ENCODE measurements around the gene ALDH7A1. TPM values are rescaled to one million over a fixed set of nuclear protein-coding genes. Genes with fewer than 3 reads are reported as not detected.
A peak's percentile ranks its signal among the peaks of the same experiment; 100 is the strongest.

ALDH7A1 gene
- total RNA-seq (1 to 10 TPM in 4 of 5 experiments, under 1 TPM in 1; 0.51 to 3.4 (median 2.3) TPM), polyA plus RNA-seq (1 to 10 TPM; 3.4 to 9.9 TPM), total RNA-seq (3.1 reads per million, percentile 16 among the genes with 10 or more reads in this experiment)

DNA sequence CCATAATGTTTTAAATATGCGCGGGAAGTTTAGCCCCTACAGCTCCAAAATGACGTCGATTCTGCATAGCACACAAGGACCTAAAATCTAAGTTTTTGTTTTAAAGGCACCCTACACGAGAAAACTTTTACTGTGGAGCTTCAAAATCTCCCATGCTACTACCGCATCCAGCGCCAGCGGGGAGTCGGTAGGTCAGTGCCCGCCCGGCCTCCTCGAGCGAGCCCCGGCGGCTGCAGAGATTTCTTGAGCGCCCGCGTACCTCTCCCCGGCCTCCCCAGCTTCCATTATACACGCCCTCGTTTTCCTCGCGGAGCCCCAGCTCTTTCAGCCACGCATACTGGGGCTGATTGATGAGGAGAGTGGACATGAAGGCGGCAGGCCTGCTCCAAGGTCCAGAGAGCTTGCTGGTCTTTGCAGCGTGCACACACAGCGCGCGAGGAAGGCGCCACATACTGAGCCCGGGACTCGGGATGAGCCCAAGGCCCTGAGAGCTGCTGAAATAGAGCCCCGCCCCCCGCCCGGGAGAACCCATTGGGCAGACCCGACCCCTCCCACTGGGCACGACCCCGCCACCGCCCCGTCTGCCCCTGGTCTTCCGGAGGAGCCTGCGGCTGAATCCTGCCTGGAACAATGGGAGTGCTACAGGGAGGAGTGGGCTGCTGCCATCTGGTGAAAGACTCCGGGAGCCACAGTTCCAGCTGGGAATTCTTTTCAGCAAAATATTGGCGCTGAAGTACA is at the start of gene ALDH7A1:
Gene ALDH7A1 (minus strand): TSS at position 472 of the 738 bp plus-strand sequence. CDS start 21 bp downstream, at position 451.
- CTCF ChIA-PET = interaction anchor here (0.9 to 1.7 kb wide), 3 partner anchors 10 to 54 kb away, joined by 3 to 5 read pairs (median 4); no protein-coding TSS in a partner anchor
- H3K36me3 Mint-ChIP-seq = no peaks in the 10 kb centered on the region

DNA sequence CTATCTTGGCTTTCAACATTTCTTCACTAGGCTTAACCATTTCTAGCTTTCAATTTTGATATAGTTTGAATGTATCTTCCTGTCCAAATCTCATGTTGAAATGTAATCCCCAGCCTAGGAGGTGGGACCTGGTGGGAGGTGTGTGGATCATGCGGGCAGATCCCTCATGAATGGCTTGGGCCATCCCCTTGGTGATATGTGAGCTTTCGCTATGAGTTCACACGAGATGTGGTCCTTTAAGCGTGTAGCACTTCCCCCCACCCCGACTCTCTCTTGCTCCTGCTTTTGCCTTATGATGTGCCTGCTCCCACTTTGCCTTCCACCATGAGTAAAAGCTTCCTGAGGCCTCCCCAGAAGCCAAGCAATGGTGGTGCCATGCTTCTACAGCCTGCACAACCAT is 46.4 kb upstream of the ALDH7A1 start:
- Histone ChIP-seq H3K27me3 (ENCODE audit: control insufficient read depth in 2 of 2, insufficient read depth in 2 of 2, low read length in 2 of 2) (no peaks in the 10 kb centered on the region), H3K36me3 (ENCODE audit: control insufficient read depth in 2 of 3, insufficient read depth in 3 of 3, low read length in 3 of 3) (no peaks in the 10 kb centered on the region), H3K27ac (ENCODE audit: low read depth, low read length) (no peak overlapping the region), H3K4me3 (ENCODE audit: low read length) (no peak overlapping the region), H3K4me1 (ENCODE audit: control insufficient read depth in 2 of 2, insufficient read depth in 2 of 2, low read length in 2 of 2) (no peaks in the 10 kb centered on the region), H3K9me3 (ENCODE audit: control insufficient read depth in 2 of 3, low read length in 3 of 3) (no peaks in the 10 kb centered on the region)
- H3K36me3 Mint-ChIP-seq = peaks cover 0 to 6% (median 3%) of the 10 kb centered on the region in 5 donors
- POLR2A ChIA-PET = no interaction called here
- H3K27me3 Mint-ChIP-seq = peaks cover 0 to 5% (median 0%) of the 10 kb centered on the region in 5 donors
- peaks cover 0 to 18% (median 7%) of the 10 kb centered on the region in 11 donors for H3K9me3 Mint-ChIP-seq
- no peak for DNase-seq
- H3K4me1 Mint-ChIP-seq = peaks cover 0 to 3% (median 0%) of the 10 kb centered on the region in 7 donors
- H3K27ac Mint-ChIP-seq = no peak overlapping the region
- no peak overlapping the region for H3K4me3 Mint-ChIP-seq
- intact Hi-C loops (cut with micrococcal nuclease) = no loop called here
- ATAC-seq = no peak
- CTCF ChIA-PET = no interaction called here

More for the DNA sequence above, at the start of gene ALDH7A1:
- Mint-ChIP-seq H3K4me1 (peaks cover 8 to 23% (median 15%) of the 10 kb centered on the region in 7 donors), H3K4me3 (peak within 1 kb of the TSS; percentile 81 to 95 (median 88)), H3K27me3 (peaks cover 0 to 43% (median 12%) of the 10 kb centered on the region in 5 donors), H3K27ac (peak within 1 kb of the TSS in 8 of 9 donors; percentile 9 to 69 (median 36)), H3K9me3 (no peaks in the 10 kb centered on the region)
- Histone ChIP-seq H3K4me3 (ENCODE audit: low read length) (peak within 1 kb of the TSS; percentile 64), H3K27ac (ENCODE audit: low read depth, low read length) (no peak within 1 kb of the TSS), H3K27me3 (ENCODE audit: control insufficient read depth in 2 of 2, insufficient read depth in 2 of 2, low read length in 2 of 2) (peaks cover 0 to 7% of the 10 kb centered on the region in 2 donors), H3K36me3 (ENCODE audit: control insufficient read depth in 2 of 3, insufficient read depth in 3 of 3, low read length in 3 of 3) (no peaks in the 10 kb centered on the region), H3K4me1 (ENCODE audit: control insufficient read depth in 2 of 2, insufficient read depth in 2 of 2, low read length in 2 of 2) (peaks cover 0 to 9% of the 10 kb centered on the region in 2 donors), H3K9me3 (ENCODE audit: control insufficient read depth in 2 of 3, low read length in 3 of 3) (no peaks in the 10 kb centered on the region)
- intact Hi-C loops (cut with micrococcal nuclease) = loop anchor here in 1 of 2 donors (10.0 kb wide), 1 partner anchor 170 kb away; the partner anchor contains the start of gene GRAMD2B
- DNase-seq (peak; percentile 6 to 36 (median 24)), ATAC-seq (peak; percentile 78)
- POLR2A ChIA-PET = interaction anchor here (0.6 to 1.5 kb wide), 3 partner anchors 150 to 184 kb away, joined by 3 to 4 read pairs (median 3); partner anchors contain the start of gene LMNB1

DNA sequence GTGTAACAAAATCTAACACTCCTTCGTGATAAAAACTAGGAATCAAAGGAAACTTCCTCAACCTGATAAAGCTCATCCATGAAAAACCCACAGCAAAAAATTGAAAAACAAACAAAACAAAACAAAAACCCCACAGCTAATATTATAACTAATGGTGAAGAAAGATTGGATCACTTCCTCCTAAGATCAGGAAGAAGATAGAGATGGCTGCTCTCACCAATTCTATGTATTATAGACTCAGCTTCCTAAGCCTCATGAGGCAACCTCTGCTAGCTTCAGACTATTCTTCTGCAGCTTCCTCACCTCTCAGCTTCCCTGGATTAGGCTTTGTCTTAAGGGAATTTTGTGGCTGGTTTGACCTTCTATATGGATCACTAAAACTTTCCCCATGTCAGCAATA is 45.8 kb upstream of the ALDH7A1 start:
- Histone ChIP-seq H3K9me3 (ENCODE audit: control insufficient read depth in 2 of 3, low read length in 3 of 3) (no peaks in the 10 kb centered on the region), H3K27ac (ENCODE audit: low read depth, low read length) (no peak overlapping the region), H3K27me3 (ENCODE audit: control insufficient read depth in 2 of 2, insufficient read depth in 2 of 2, low read length in 2 of 2) (no peaks in the 10 kb centered on the region), H3K36me3 (ENCODE audit: control insufficient read depth in 2 of 3, insufficient read depth in 3 of 3, low read length in 3 of 3) (no peaks in the 10 kb centered on the region), H3K4me3 (ENCODE audit: low read length) (no peak overlapping the region), H3K4me1 (ENCODE audit: control insufficient read depth in 2 of 2, insufficient read depth in 2 of 2, low read length in 2 of 2) (no peaks in the 10 kb centered on the region)
- Mint-ChIP-seq H3K9me3 (peaks cover 0 to 18% (median 7%) of the 10 kb centered on the region in 11 donors), H3K4me1 (peaks cover 0 to 3% (median 0%) of the 10 kb centered on the region in 7 donors), H3K27me3 (peaks cover 0 to 5% (median 0%) of the 10 kb centered on the region in 5 donors), H3K36me3 (peaks cover 0 to 6% (median 3%) of the 10 kb centered on the region in 5 donors), H3K27ac (no peak overlapping the region), H3K4me3 (no peak overlapping the region)
- intact Hi-C loops (cut with micrococcal nuclease) = no loop called here
- ChIA-PET CTCF (no interaction called here), POLR2A (interaction anchor here (0.7 kb wide), 1 partner anchor 13 kb away, joined by 3 read pairs; no protein-coding TSS in a partner anchor)
- DNase-seq (no peak), ATAC-seq (no peak)

DNA sequence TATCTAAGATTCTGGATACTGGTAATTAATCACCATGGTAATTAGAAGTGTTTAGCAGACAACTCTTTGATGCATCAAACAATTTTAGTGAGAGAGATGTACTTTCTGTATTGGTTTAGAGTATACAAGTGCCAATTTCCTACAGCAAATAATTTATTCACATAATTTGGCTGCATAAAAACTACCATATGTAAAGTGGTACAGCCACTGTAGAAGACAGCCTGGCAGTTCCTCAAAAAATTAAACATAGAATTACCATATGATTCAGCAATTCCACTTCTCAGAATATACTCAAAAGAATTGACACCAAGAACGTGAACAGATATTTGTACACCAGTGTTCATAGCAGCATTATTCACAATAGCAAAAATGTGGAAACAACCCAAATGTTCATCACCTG is 41.9 kb upstream of the ALDH7A1 start:
- peaks cover 0 to 3% (median 0%) of the 10 kb centered on the region in 11 donors for H3K9me3 Mint-ChIP-seq
- H3K27me3 Mint-ChIP-seq = no peaks in the 10 kb centered on the region
- ChIA-PET POLR2A (no interaction called here), CTCF (no interaction called here)
- DNase-seq (no peak), ATAC-seq (no peak)
- Histone ChIP-seq H3K36me3 (ENCODE audit: control insufficient read depth in 2 of 3, insufficient read depth in 3 of 3, low read length in 3 of 3) (no peaks in the 10 kb centered on the region), H3K4me3 (ENCODE audit: low read length) (no peak overlapping the region), H3K9me3 (ENCODE audit: control insufficient read depth in 2 of 3, low read length in 3 of 3) (no peaks in the 10 kb centered on the region), H3K27ac (ENCODE audit: low read depth, low read length) (no peak overlapping the region), H3K4me1 (ENCODE audit: control insufficient read depth in 2 of 2, insufficient read depth in 2 of 2, low read length in 2 of 2) (no peaks in the 10 kb centered on the region), H3K27me3 (ENCODE audit: control insufficient read depth in 2 of 2, insufficient read depth in 2 of 2, low read length in 2 of 2) (no peaks in the 10 kb centered on the region)
- peaks cover 0 to 3% (median 0%) of the 10 kb centered on the region in 7 donors for H3K4me1 Mint-ChIP-seq
- intact Hi-C loops (cut with micrococcal nuclease) = no loop called here
- H3K27ac Mint-ChIP-seq = no peak overlapping the region
- H3K4me3 Mint-ChIP-seq = no peak overlapping the region
- H3K36me3 Mint-ChIP-seq = no peaks in the 10 kb centered on the region

DNA sequence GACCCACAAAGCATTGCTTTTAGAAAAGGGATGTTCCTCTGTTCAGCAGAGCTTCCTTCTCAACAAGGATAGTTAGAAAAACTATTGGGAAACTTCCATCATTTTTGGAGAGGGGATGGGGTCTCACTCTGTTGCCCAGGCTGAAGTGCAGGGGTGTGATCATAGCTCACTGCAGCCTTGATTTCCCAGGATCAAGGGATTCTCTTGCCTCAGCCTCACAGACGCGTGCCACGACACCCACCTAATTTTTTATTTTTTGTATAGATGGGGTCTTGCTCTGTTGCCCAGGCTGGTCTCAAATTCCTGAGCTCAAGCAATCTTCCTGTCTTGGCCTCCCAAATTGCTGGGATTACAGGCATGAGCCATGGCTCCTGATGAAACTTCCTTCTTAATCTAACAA is 40.6 kb upstream of the ALDH7A1 start:
- ATAC-seq (no peak), DNase-seq (no peak)
- no peak overlapping the region for H3K27ac Mint-ChIP-seq
- H3K4me3 Mint-ChIP-seq = no peak overlapping the region
- no peak overlapping the region for H3K27ac ChIP-seq (ENCODE audit: low read depth, low read length)
- H3K4me1 ChIP-seq (ENCODE audit: control insufficient read depth in 2 of 2, insufficient read depth in 2 of 2, low read length in 2 of 2) = no peaks in the 10 kb centered on the region
- CTCF ChIA-PET = no interaction called here
- H3K36me3 Mint-ChIP-seq = no peaks in the 10 kb centered on the region
- no peaks in the 10 kb centered on the region for H3K9me3 ChIP-seq (ENCODE audit: control insufficient read depth in 2 of 3, low read length in 3 of 3)
- no peaks in the 10 kb centered on the region for H3K27me3 Mint-ChIP-seq
- H3K27me3 ChIP-seq (ENCODE audit: control insufficient read depth in 2 of 2, insufficient read depth in 2 of 2, low read length in 2 of 2) = no peaks in the 10 kb centered on the region
- H3K4me1 Mint-ChIP-seq = no peaks in the 10 kb centered on the region
- peaks cover 0 to 3% (median 0%) of the 10 kb centered on the region in 11 donors for H3K9me3 Mint-ChIP-seq
- H3K36me3 ChIP-seq (ENCODE audit: control insufficient read depth in 2 of 3, insufficient read depth in 3 of 3, low read length in 3 of 3) = no peaks in the 10 kb centered on the region
- no peak overlapping the region for H3K4me3 ChIP-seq (ENCODE audit: low read length)
- POLR2A ChIA-PET = no interaction called here
- intact Hi-C loops (cut with micrococcal nuclease) = no loop called here

DNA sequence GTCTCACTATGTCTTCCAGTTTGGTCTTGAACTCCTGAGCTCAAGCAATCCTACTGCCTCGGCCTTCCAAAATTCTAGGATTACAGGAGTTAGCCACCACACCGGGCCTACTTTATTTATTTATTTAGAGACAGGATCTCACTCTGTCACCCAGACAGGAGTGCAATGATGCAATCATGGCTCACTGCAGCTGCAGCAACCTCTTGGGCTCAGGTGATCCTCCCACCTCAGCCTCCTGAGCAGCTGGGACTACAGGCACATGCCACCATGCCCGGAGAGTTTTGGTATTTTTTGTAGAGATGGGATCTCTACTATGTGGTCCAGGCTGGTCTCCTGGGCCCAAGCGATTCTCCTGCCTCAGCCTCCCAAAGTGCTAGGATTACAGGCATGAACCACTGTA is 38.5 kb upstream of the ALDH7A1 start:
- Mint-ChIP-seq H3K27ac (no peak overlapping the region), H3K27me3 (no peaks in the 10 kb centered on the region), H3K9me3 (peaks cover 0 to 3% (median 0%) of the 10 kb centered on the region in 11 donors), H3K4me1 (no peaks in the 10 kb centered on the region), H3K4me3 (no peak overlapping the region), H3K36me3 (no peaks in the 10 kb centered on the region)
- no peak for DNase-seq
- intact Hi-C loops (cut with micrococcal nuclease) = no loop called here
- CTCF ChIA-PET = no interaction called here
- POLR2A ChIA-PET = no interaction called here
- Histone ChIP-seq H3K36me3 (ENCODE audit: control insufficient read depth in 2 of 3, insufficient read depth in 3 of 3, low read length in 3 of 3) (no peaks in the 10 kb centered on the region), H3K9me3 (ENCODE audit: control insufficient read depth in 2 of 3, low read length in 3 of 3) (no peaks in the 10 kb centered on the region), H3K4me1 (ENCODE audit: control insufficient read depth in 2 of 2, insufficient read depth in 2 of 2, low read length in 2 of 2) (no peaks in the 10 kb centered on the region), H3K4me3 (ENCODE audit: low read length) (no peak overlapping the region), H3K27ac (ENCODE audit: low read depth, low read length) (no peak overlapping the region), H3K27me3 (ENCODE audit: control insufficient read depth in 2 of 2, insufficient read depth in 2 of 2, low read length in 2 of 2) (no peaks in the 10 kb centered on the region)
- ATAC-seq = no peak

Measured in naive thymus-derived CD4-positive, alpha-beta T cell (primary cell).